ENCODE data around the gene PKHD1. TPM values are rescaled to one million over a fixed set of nuclear protein-coding genes. Genes with fewer than 3 reads are reported as not detected.

The PKHD1 gene
- polyA plus RNA-seq, 1 experiment: not detected

GRCh38 chr6:51812231-51812630 lies 275.2 kb downstream of the PKHD1 start:
- POLR2A ChIA-PET: no interaction called here
- CTCF ChIA-PET: no interaction called here
- Histone ChIP-seq H3K27me3 (ENCODE audit: control insufficient read depth, insufficient read depth, low read length) (no peaks in the 10 kb centered on the region), H3K9me3 (ENCODE audit: control insufficient read depth, insufficient read depth, low read length) (peaks cover 3% of the 10 kb centered on the region), H3K27ac (ENCODE audit: low read depth, low read length) (no peak overlapping the region), H3K4me3 (ENCODE audit: low read depth, low read length) (no peak overlapping the region)
- no peak for DNase-seq (ENCODE audit: low read depth, low spot score)
- TF ChIP-seq, protein P1, sequence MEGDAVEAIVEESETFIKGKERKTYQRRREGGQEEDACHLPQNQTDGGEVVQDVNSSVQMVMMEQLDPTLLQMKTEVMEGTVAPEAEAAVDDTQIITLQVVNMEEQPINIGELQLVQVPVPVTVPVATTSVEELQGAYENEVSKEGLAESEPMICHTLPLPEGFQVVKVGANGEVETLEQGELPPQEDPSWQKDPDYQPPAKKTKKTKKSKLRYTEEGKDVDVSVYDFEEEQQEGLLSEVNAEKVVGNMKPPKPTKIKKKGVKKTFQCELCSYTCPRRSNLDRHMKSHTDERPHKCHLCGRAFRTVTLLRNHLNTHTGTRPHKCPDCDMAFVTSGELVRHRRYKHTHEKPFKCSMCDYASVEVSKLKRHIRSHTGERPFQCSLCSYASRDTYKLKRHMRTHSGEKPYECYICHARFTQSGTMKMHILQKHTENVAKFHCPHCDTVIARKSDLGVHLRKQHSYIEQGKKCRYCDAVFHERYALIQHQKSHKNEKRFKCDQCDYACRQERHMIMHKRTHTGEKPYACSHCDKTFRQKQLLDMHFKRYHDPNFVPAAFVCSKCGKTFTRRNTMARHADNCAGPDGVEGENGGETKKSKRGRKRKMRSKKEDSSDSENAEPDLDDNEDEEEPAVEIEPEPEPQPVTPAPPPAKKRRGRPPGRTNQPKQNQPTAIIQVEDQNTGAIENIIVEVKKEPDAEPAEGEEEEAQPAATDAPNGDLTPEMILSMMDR (IDR thresholded peaks at IDR 0.05; ENCODE audit: low read depth, low read length): no peak

- no peak for DNase-seq (ENCODE audit: low read depth, low spot score)
- peaks cover 8% of the 10 kb centered on the region; the same call in 1 of the 2 replicates for H3K9me3 ChIP-seq (ENCODE audit: control insufficient read depth, insufficient read depth, low read length)
- no peak overlapping the region for H3K27ac ChIP-seq (ENCODE audit: low read depth, low read length)
- ChIA-PET CTCF (no interaction called here), POLR2A (no interaction called here)
- H3K27me3 ChIP-seq (ENCODE audit: control insufficient read depth, insufficient read depth, low read length): no peaks in the 10 kb centered on the region
- no peak overlapping the region for H3K4me3 ChIP-seq (ENCODE audit: low read depth, low read length)
- TF ChIP-seq, protein P1 (IDR thresholded peaks at IDR 0.05; ENCODE audit: low read depth, low read length): no peak
Measured at GRCh38 chr6:51805517-51805916, 281.9 kb downstream of the PKHD1 start.

DNA sequence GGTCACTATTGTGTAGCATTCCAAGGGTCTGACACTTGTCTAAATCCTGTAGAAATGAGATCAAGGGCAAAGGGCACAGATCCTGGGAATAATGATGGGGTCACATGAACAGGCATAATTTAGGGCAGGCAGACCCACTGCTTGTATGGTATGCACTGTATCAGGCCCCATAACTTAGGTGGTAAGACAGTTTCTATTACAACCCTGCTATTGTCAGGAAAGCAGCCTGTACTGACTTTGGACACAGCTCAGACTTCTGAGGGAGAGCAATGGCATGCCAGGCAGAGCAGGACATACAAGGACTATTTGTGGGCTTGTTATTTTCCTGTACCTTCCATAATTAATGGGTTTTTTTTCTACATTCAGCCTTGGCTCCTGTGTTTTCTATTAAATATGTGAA lies 286.8 kb downstream of the PKHD1 start:
- no peaks in the 10 kb centered on the region for H3K27me3 ChIP-seq (ENCODE audit: control insufficient read depth, insufficient read depth, low read length)
- TF ChIP-seq, protein P1 (IDR thresholded peaks at IDR 0.05; ENCODE audit: low read depth, low read length): no peak
- ChIA-PET CTCF (no interaction called here), POLR2A (no interaction called here)
- no peak overlapping the region for H3K4me3 ChIP-seq (ENCODE audit: low read depth, low read length)
- no peak overlapping the region for H3K27ac ChIP-seq (ENCODE audit: low read depth, low read length)
- no peak for DNase-seq (ENCODE audit: low read depth, low spot score)
- peaks cover 8% of the 10 kb centered on the region; the same call in 1 of the 2 replicates for H3K9me3 ChIP-seq (ENCODE audit: control insufficient read depth, insufficient read depth, low read length)

- ChIA-PET CTCF (no interaction called here), POLR2A (no interaction called here)
- no peaks in the 10 kb centered on the region for H3K27me3 ChIP-seq (ENCODE audit: control insufficient read depth, insufficient read depth, low read length)
- no peak for DNase-seq (ENCODE audit: low read depth, low spot score)
- TF ChIP-seq, protein P1 (IDR thresholded peaks at IDR 0.05; ENCODE audit: low read depth, low read length): no peak
- H3K9me3 ChIP-seq (ENCODE audit: control insufficient read depth, insufficient read depth, low read length): peaks cover 3% of the 10 kb centered on the region; the same call in 1 of the 2 replicates
- H3K27ac ChIP-seq (ENCODE audit: low read depth, low read length): no peak overlapping the region
- no peak overlapping the region for H3K4me3 ChIP-seq (ENCODE audit: low read depth, low read length)
Measured at GRCh38 chr6:51793393-51793792, 294.0 kb downstream of the PKHD1 start.

DNA sequence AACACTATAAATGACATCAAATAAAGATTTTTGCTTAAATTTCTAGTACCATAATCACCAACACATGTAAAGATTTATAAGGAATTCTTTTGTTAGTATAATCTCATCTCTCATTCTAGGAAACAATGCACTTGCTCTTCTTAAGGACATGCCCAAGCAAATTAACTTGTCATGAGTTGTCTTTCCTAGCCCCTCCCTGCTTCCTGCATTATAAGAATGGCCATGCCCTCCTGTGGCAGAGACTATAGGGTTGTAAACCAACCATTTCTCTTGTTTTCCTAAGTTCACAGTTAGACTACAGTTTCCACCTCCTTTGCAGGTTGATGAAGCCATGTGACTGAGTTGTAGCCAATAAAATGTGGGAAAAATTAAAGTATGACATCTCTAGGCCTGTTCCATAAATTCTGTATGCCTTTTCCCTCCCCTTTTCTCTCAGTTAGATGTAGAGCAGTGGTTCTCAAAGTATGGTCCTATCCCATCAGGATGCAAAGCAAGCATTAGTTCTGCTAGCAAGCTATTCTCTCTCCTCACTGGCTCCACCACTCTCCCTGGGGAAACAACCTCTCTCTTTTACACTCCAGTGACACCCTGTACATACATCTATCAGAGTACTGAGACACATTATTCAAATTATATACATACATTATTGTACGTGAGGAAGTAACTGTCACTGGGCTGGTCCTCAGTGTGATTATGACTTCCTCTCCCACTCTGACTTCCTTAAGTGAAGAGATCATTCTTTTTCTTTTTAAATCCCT lies 295.0 kb downstream of the PKHD1 start:
- POLR2A ChIA-PET: no interaction called here

More for the DNA sequence above, 295.0 kb downstream of the PKHD1 start:
- Histone ChIP-seq H3K4me3 (ENCODE audit: low read depth, low read length) (no peak overlapping the region), H3K27ac (ENCODE audit: low read depth, low read length) (no peak overlapping the region), H3K9me3 (ENCODE audit: control insufficient read depth, insufficient read depth, low read length) (peaks cover 3% of the 10 kb centered on the region; the same call in 1 of the 2 replicates), H3K27me3 (ENCODE audit: control insufficient read depth, insufficient read depth, low read length) (no peaks in the 10 kb centered on the region)
- TF ChIP-seq, protein P1 (IDR thresholded peaks at IDR 0.05; ENCODE audit: low read depth, low read length): no peak
- no peak for DNase-seq (ENCODE audit: low read depth, low spot score)
- CTCF ChIA-PET: no interaction called here
